HG03159 (cell line): ENCODE data around the gene LFNG.

Experiments
- ATAC-seq: cut with Tn5 transposase; IDR thresholded peaks from one replicate; pipeline ENCODE4 v1.9.1; 2021; ENCODE audit warnings: mild to moderate bottlenecking, moderate library complexity; ENCODE audit not compliant: unreplicated experiment

LFNG gene

GRCh38 chr7:2515424-2516193 is 4.0 kb upstream of the LFNG start:
- no peak for ATAC-seq

- no peak for ATAC-seq
Measured at GRCh38 chr7:2516194-2516555, 3.4 kb upstream of the LFNG start.

GRCh38 chr7:2517026-2517425 is 2.5 kb upstream of the LFNG start:
- ATAC-seq = no peak

GRCh38 chr7:2517678-2518507 is 1.7 kb upstream of the LFNG start:
- ATAC-seq = no peak

- ATAC-seq = no peak
Measured at GRCh38 chr7:2518737-2519118, 846 bp upstream of the LFNG start.

GRCh38 chr7:2520131-2520760 is 672 bp downstream of the LFNG start:
- no peak for ATAC-seq

- no peak for ATAC-seq
Measured at GRCh38 chr7:2520761-2521290, 1.3 kb downstream of the LFNG start.

GRCh38 chr7:2521341-2521745 is 1.8 kb downstream of the LFNG start:
- ATAC-seq = no peak

GRCh38 chr7:2521952-2522591 is 2.5 kb downstream of the LFNG start:
- no peak for ATAC-seq

GRCh38 chr7:2522780-2523433 is 3.3 kb downstream of the LFNG start:
- no peak for ATAC-seq

GRCh38 chr7:2523461-2523936 is 3.9 kb downstream of the LFNG start:
- no peak for ATAC-seq

- no peak for ATAC-seq
Measured at GRCh38 chr7:2523941-2524807, 4.6 kb downstream of the LFNG start.

- ATAC-seq = no peak
Measured at GRCh38 chr7:2524808-2525657, 5.5 kb downstream of the LFNG start.

GRCh38 chr7:2525658-2526630 is 6.4 kb downstream of the LFNG start:
- ATAC-seq = no peak

- ATAC-seq = no peak
Measured at GRCh38 chr7:2526659-2527504, 7.3 kb downstream of the LFNG start.
